RWPE2 (cell line): ENCODE results near the gene CDK10.

Source experiments
- ATAC-seq: fragments of 200-7000 bp; cut with Tn5 transposase; 3 replicates; pipeline ENCODE4 v1.9.1; 2021; ENCODE audit warnings: low read depth
- DNase-seq: peaks from one replicate; pipeline ENCODE4 v3.0.0-alpha.2; 2020; ENCODE audit warnings: low spot score
- H3K27ac ChIP-seq: fragments of 450-650 bp; 2 replicates; pipeline ENCODE4 v1.5.1; 2017; ENCODE audit warnings: mild to moderate bottlenecking; ENCODE audit not compliant: poor library complexity, severe bottlenecking
- H3K27me3 ChIP-seq: fragments of 250-450 bp; sonication (Bioruptor Pico); 2 replicates; pipeline ENCODE4 v1.5.1; 2021; ENCODE audit warnings: mild to moderate bottlenecking, moderate library complexity; ENCODE audit not compliant: insufficient read depth, poor library complexity, severe bottlenecking
- H3K36me3 ChIP-seq: fragments of 250-450 bp; sonication (Bioruptor Pico); 2 replicates; pipeline ENCODE4 v1.5.1; 2020; ENCODE audit warnings: low read depth, mild to moderate bottlenecking, moderate library complexity
- H3K4me1 ChIP-seq: fragments of 250-450 bp; sonication (Bioruptor Pico); 2 replicates; pipeline ENCODE4 v1.5.1; 2021; ENCODE audit warnings: mild to moderate bottlenecking, moderate library complexity; ENCODE audit not compliant: insufficient read depth, poor library complexity, severe bottlenecking
- H3K4me3 ChIP-seq: fragments of 250-450 bp; sonication (Bioruptor Pico); 2 replicates; pipeline ENCODE4 v1.5.1; 2021; ENCODE audit warnings: mild to moderate bottlenecking, moderate library complexity; ENCODE audit not compliant: severe bottlenecking
- H3K9me3 ChIP-seq: fragments of 250-450 bp; sonication (Bioruptor Pico); 2 replicates; pipeline ENCODE4 v1.5.1; 2021; ENCODE audit warnings: mild to moderate bottlenecking, moderate library complexity; ENCODE audit not compliant: severe bottlenecking
- CTCF ChIP-seq: fragments of 450-650 bp; IDR thresholded peaks from one replicate; pipeline ENCODE4 v1.5.1; 2017; ENCODE audit warnings: mild to moderate bottlenecking, moderate library complexity; ENCODE audit not compliant: poor library complexity, severe bottlenecking

Gene CDK10

GRCh38 chr16:89642574-89642973, 43.9 kb upstream of the CDK10 start:
- ATAC-seq (no peak), DNase-seq (no peak)
- peaks cover 7% of the 10 kb centered on the region for H3K4me1 ChIP-seq
- no peak overlapping the region for H3K27ac ChIP-seq
- H3K36me3 ChIP-seq = peaks cover 19% of the 10 kb centered on the region
- no peak for TF ChIP-seq CTCF
- H3K27me3 ChIP-seq = no peaks in the 10 kb centered on the region
- H3K4me3 ChIP-seq = no peak overlapping the region
- H3K9me3 ChIP-seq = no peaks in the 10 kb centered on the region

GRCh38 chr16:89643769-89644300, 42.7 kb upstream of the CDK10 start:
- Histone ChIP-seq H3K4me3 (no peak overlapping the region), H3K27me3 (no peaks in the 10 kb centered on the region), H3K4me1 (peaks cover 7% of the 10 kb centered on the region), H3K36me3 (peaks cover 19% of the 10 kb centered on the region), H3K9me3 (no peaks in the 10 kb centered on the region), H3K27ac (no peak overlapping the region)
- ATAC-seq (no peak), DNase-seq (no peak)
- no peak for TF ChIP-seq CTCF

GRCh38 chr16:89645122-89645521, 41.4 kb upstream of the CDK10 start:
- Histone ChIP-seq H3K4me3 (no peak overlapping the region), H3K27ac (no peak overlapping the region), H3K36me3 (peaks cover 19% of the 10 kb centered on the region), H3K4me1 (peaks cover 7% of the 10 kb centered on the region), H3K9me3 (no peaks in the 10 kb centered on the region), H3K27me3 (no peaks in the 10 kb centered on the region)
- TF ChIP-seq CTCF = no peak
- DNase-seq (no peak), ATAC-seq (no peak)

GRCh38 chr16:89646270-89646669, 40.2 kb upstream of the CDK10 start:
- no peak overlapping the region for H3K4me3 ChIP-seq
- DNase-seq (no peak), ATAC-seq (no peak; the same call in 2 of the 3 replicates)
- H3K36me3 ChIP-seq = peaks cover 24% of the 10 kb centered on the region
- H3K9me3 ChIP-seq = no peaks in the 10 kb centered on the region
- H3K27ac ChIP-seq = no peak overlapping the region
- peaks cover 6% of the 10 kb centered on the region for H3K4me1 ChIP-seq
- no peaks in the 10 kb centered on the region for H3K27me3 ChIP-seq
- no peak for TF ChIP-seq CTCF

- H3K4me3 ChIP-seq = no peak overlapping the region
- no peak overlapping the region for H3K27ac ChIP-seq
- ATAC-seq (peak; percentile 75), DNase-seq (peak; percentile 93)
- no peaks in the 10 kb centered on the region for H3K27me3 ChIP-seq
- TF ChIP-seq CTCF = no peak
- H3K9me3 ChIP-seq = no peaks in the 10 kb centered on the region
- H3K4me1 ChIP-seq = peaks cover 4% of the 10 kb centered on the region
- peaks cover 24% of the 10 kb centered on the region for H3K36me3 ChIP-seq
Observed at GRCh38 chr16:89646906-89647305, 39.6 kb upstream of the CDK10 start.
